ENCODE results near the gene FKBP14. TPM values are rescaled to one million over a fixed set of nuclear protein-coding genes. Genes with fewer than 3 reads are reported as not detected.

Gene FKBP14
- total RNA-seq, 2 experiments from 2014 or later, result 4.3 to 5.2 TPM

GRCh38 chr7:30029696-30030095, 3.2 kb upstream of the FKBP14 start:
- DNase-seq (peak in 4 of 14 experiments; percentile 23 to 43 (median 28)), ATAC-seq (ENCODE audit: poor library complexity) (no peak)
- H3K4me1 ChIP-seq (ENCODE audit: insufficient read depth, low read length), result peaks cover 14% of the 10 kb centered on the region
- TF ChIP-seq CTCF (IDR thresholded peaks at IDR 0.05), result no peak
- peak overlapping the region; percentile 70 for H3K4me3 ChIP-seq (ENCODE audit: low read length)
- no peaks in the 10 kb centered on the region for H3K9me3 ChIP-seq (ENCODE audit: control insufficient read depth in 1 of 2, insufficient read depth in 1 of 2, low read length in 2 of 2)
- no peaks in the 10 kb centered on the region for H3K36me3 ChIP-seq (ENCODE audit: insufficient read depth, low read length)
- CTCF ChIA-PET, result interaction anchor here (4.3 kb wide), 1 partner anchor 32 kb away, joined by 18 read pairs; no protein-coding TSS in a partner anchor
- H3K27me3 Mint-ChIP-seq, result no peaks in the 10 kb centered on the region
- POLR2A ChIA-PET, result interaction anchor here (0.7 to 3.3 kb wide), 4 partner anchors 10 to 448 kb away, joined by 3 to 21 read pairs (median 4); partner anchors contain the start of gene NOD1
- H3K4me1 Mint-ChIP-seq (ENCODE audit: low read depth), result peaks cover 31% of the 10 kb centered on the region
- H3K36me3 Mint-ChIP-seq (ENCODE audit: low read depth), result peaks cover 27% of the 10 kb centered on the region
- no peak overlapping the region for H3K27ac Mint-ChIP-seq
- no peak overlapping the region for H3K4me3 Mint-ChIP-seq
- intact Hi-C loops (cut with DNase I, micrococcal nuclease), result loop anchor here (2.0 to 10.0 kb wide), 9 partner anchors 31 to 745 kb away; partner anchors contain the start of genes MTURN (in 2 of the 2), MINDY4 (in 1 of the 2) and ZNRF2 (in 1 of the 2)
- H3K9me3 Mint-ChIP-seq, result no peaks in the 10 kb centered on the region
- H3K27ac ChIP-seq (ENCODE audit: low read depth in 1 of 2, low read length in 2 of 2), result no peak overlapping the region
- H3K27me3 ChIP-seq (ENCODE audit: control insufficient read depth in 1 of 2, insufficient read depth in 2 of 2, low read length in 2 of 2), result no peaks in the 10 kb centered on the region

- peak in 10 of 14 experiments; percentile 5 to 67 (median 28) for DNase-seq
- Mint-ChIP-seq H3K27me3 (no peaks in the 10 kb centered on the region), H3K4me1 (ENCODE audit: low read depth) (peaks cover 31% of the 10 kb centered on the region), H3K4me3 (no peak overlapping the region), H3K27ac (no peak overlapping the region), H3K36me3 (ENCODE audit: low read depth) (peaks cover 27% of the 10 kb centered on the region), H3K9me3 (no peaks in the 10 kb centered on the region)
- Histone ChIP-seq H3K27me3 (ENCODE audit: control insufficient read depth in 1 of 2, insufficient read depth in 2 of 2, low read length in 2 of 2) (no peaks in the 10 kb centered on the region), H3K27ac (ENCODE audit: low read depth in 1 of 2, low read length in 2 of 2) (peak overlapping the region; percentile 50 to 52), H3K4me3 (ENCODE audit: low read length) (peak overlapping the region; percentile 70), H3K36me3 (ENCODE audit: insufficient read depth, low read length) (no peaks in the 10 kb centered on the region), H3K4me1 (ENCODE audit: insufficient read depth, low read length) (peaks cover 14% of the 10 kb centered on the region), H3K9me3 (ENCODE audit: control insufficient read depth in 1 of 2, insufficient read depth in 1 of 2, low read length in 2 of 2) (no peaks in the 10 kb centered on the region)
- no peak for TF ChIP-seq CTCF (IDR thresholded peaks at IDR 0.05)
- intact Hi-C loops (cut with DNase I, micrococcal nuclease), result loop anchor here (2.0 to 10.0 kb wide), 7 partner anchors 32 to 568 kb away; partner anchors contain the start of genes MTURN (in 1 of the 2) and ZNRF2 (in 1 of the 2)
- ChIA-PET CTCF (interaction anchor here (0.6 to 4.3 kb wide), 2 partner anchors 33 to 459 kb away, joined by 3 to 18 read pairs; no protein-coding TSS in a partner anchor), POLR2A (interaction anchor here (0.6 to 3.3 kb wide), 6 partner anchors 11 to 449 kb away, joined by 3 to 21 read pairs (median 4); partner anchors contain the start of gene NOD1)
- ATAC-seq (ENCODE audit: poor library complexity), result peak; percentile 10
These were observed 2.5 kb upstream of the FKBP14 start for GRCh38 chr7:30028749-30029635.

- H3K36me3 Mint-ChIP-seq (ENCODE audit: low read depth), result peaks cover 27% of the 10 kb centered on the region
- DNase-seq (peak; percentile 77 to 92 (median 88)), ATAC-seq (ENCODE audit: poor library complexity) (peak; percentile 38)
- H3K9me3 Mint-ChIP-seq, result no peaks in the 10 kb centered on the region
- H3K27ac Mint-ChIP-seq, result peak within 1 kb of the TSS; percentile 80
- Histone ChIP-seq H3K9me3 (ENCODE audit: control insufficient read depth in 1 of 2, insufficient read depth in 1 of 2, low read length in 2 of 2) (no peaks in the 10 kb centered on the region), H3K27ac (ENCODE audit: low read depth in 1 of 2, low read length in 2 of 2) (peak within 1 kb of the TSS; percentile 50 to 52), H3K27me3 (ENCODE audit: control insufficient read depth in 1 of 2, insufficient read depth in 2 of 2, low read length in 2 of 2) (no peaks in the 10 kb centered on the region), H3K4me3 (ENCODE audit: low read length) (peak within 1 kb of the TSS; percentile 70), H3K4me1 (ENCODE audit: insufficient read depth, low read length) (peaks cover 14% of the 10 kb centered on the region), H3K36me3 (ENCODE audit: insufficient read depth, low read length) (no peaks in the 10 kb centered on the region)
- H3K4me1 Mint-ChIP-seq (ENCODE audit: low read depth), result peaks cover 38% of the 10 kb centered on the region
- ChIA-PET CTCF (interaction anchor here (0.6 to 4.3 kb wide), 2 partner anchors 33 to 460 kb away, joined by 3 to 18 read pairs; no protein-coding TSS in a partner anchor), POLR2A (interaction anchor here (0.6 to 3.3 kb wide), 5 partner anchors 8 to 40 kb away, joined by 3 to 21 read pairs (median 7); no protein-coding TSS in a partner anchor)
- H3K27me3 Mint-ChIP-seq, result no peaks in the 10 kb centered on the region
- H3K4me3 Mint-ChIP-seq, result peak within 1 kb of the TSS; percentile 90
- TF ChIP-seq CTCF (IDR thresholded peaks at IDR 0.05), result no peak
- intact Hi-C loops (cut with DNase I, micrococcal nuclease), result loop anchor here (2.0 to 10.0 kb wide), 7 partner anchors 33 to 569 kb away; partner anchors contain the start of genes MTURN (in 1 of the 2) and ZNRF2 (in 1 of the 2)
These were observed 1.8 kb upstream of the FKBP14 start, which contains the start of gene PLEKHA8 for GRCh38 chr7:30028216-30028748. Gene PLEKHA8 (plus strand): TSS chr7:30028412. CDS start chr7:30028763, 351 bp downstream.

Measured in CD4-positive, alpha-beta T cell (primary cell).